Stimulated activated naive CD8-positive, alpha-beta T cell treated with anti-CD3 and anti-CD28 coated beads, Interleukin-15, amount 100 ng/mL, for 72 hours (primary cell): Measurements from ENCODE around the gene OR13C8.
"Not testable (repeated sequence)": the region's sequence is repeated elsewhere in the genome, so short reads cannot be mapped to it uniquely, and the experiment has no call there.

Experiments used
- ATAC-seq: fragments of 150-1000 bp; cut with Tn5 transposase; 2 replicates; pipeline ENCODE4 v1.10.0; 2021; ENCODE audit warnings: mild to moderate bottlenecking, moderate library complexity
- DNase-seq, 2 donors: peaks; one replicate each; pipeline ENCODE4 v3.0.0; 2021 to 2022
- H3K27ac Mint-ChIP-seq, 2 donors: one replicate each; pipeline ENCODE4 v1.8.0; 2022; ENCODE audit warnings: mild to moderate bottlenecking in 2 of 2, mixed read lengths in 2 of 2, moderate library complexity in 2 of 2
- H3K27me3 Mint-ChIP-seq: one replicate; pipeline ENCODE4 v1.8.0; 2022; ENCODE audit warnings: mixed read lengths
- H3K4me1 Mint-ChIP-seq: one replicate; pipeline ENCODE4 v1.8.0; 2022; ENCODE audit warnings: mild to moderate bottlenecking, mixed read lengths
- H3K4me3 Mint-ChIP-seq, 2 donors: one replicate each; pipeline ENCODE4 v1.8.0; 2022; ENCODE audit warnings: mild to moderate bottlenecking in 2 of 2, mixed read lengths in 2 of 2, moderate library complexity in 1 of 2
- H3K9me3 Mint-ChIP-seq, 2 donors: one replicate each; pipeline ENCODE4 v1.8.0; 2022; ENCODE audit warnings: mixed read lengths in 2 of 2

OR13C8 gene

DNA sequence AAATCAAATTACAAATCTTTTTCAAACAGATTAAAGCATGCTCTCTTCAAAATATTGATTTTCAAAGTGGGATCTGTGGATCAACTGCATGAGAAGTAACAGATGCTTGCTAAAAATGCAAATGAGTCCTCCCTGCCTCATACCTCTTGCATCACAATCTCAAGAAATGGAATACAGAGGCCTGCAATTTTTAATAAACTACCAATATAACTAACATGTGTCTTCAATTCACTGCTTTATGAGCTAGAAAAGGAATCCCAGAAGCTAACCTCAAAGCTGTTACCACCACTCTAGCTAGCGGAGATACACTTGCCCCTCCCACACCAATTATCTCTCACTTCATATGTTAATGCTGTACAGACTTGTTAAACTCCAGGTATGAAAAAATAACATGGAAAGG is 20.7 kb downstream of the OR13C8 start:
- DNase-seq, result no peak
- H3K4me3 Mint-ChIP-seq, result no peak overlapping the region
- no peak overlapping the region for H3K27ac Mint-ChIP-seq
- no peaks in the 10 kb centered on the region for H3K27me3 Mint-ChIP-seq
- no peaks in the 10 kb centered on the region for H3K4me1 Mint-ChIP-seq
- ATAC-seq, result no peak
- peaks cover 0 to 5% of the 10 kb centered on the region in 2 donors for H3K9me3 Mint-ChIP-seq

DNA sequence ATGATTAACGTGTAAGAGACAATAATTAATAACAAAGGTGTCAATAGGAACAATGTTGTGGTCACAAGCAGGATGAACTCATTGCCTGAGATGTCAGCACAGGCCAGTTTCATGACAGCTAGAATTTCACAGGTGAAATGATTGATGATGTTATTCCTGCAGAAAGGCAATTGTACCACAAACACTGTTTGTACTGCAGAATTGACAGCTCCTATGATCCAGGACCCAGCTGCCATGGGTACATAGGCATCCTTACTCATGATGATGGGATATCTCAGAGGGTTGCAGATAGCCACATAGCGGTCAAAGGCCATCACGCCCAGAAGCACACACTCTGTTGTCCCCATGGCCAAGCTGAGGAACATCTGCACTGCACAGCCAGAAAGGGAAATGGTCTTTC is 29.8 kb downstream of the OR13C8 start:
- H3K4me1 Mint-ChIP-seq, ATAC-seq, H3K9me3 Mint-ChIP-seq, H3K27me3 Mint-ChIP-seq, DNase-seq, H3K27ac Mint-ChIP-seq, H3K4me3 Mint-ChIP-seq: not testable (repeated sequence)

DNA sequence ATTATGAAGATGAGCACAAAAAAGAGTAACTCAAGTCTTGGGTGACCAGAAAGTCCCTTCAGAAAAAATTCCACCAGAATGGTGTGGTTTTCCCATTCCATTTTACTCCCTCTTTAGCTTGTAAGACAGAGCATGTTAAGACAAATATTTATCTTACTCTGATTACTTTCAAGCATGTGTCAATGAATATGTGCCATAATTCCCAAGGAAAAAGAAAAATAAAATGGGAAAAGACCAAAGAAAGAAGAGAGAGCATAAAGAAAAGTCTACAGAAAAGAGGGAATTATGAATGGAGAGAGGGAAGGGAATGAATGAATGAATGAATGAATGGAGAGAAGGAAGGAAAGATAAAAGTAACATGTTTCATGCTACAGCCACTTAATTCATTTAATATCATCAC is 30.3 kb downstream of the OR13C8 start, which contains the start of gene OR13C5:
Gene OR13C5 (minus strand): TSS at position 101 of the 400 bp plus-strand sequence. CDS start 0 bp downstream, at position 101.
- H3K27ac Mint-ChIP-seq, ATAC-seq, H3K4me1 Mint-ChIP-seq, H3K9me3 Mint-ChIP-seq, DNase-seq, H3K4me3 Mint-ChIP-seq, H3K27me3 Mint-ChIP-seq: not testable (repeated sequence)

- no peak for ATAC-seq
- H3K4me1 Mint-ChIP-seq, result no peaks in the 10 kb centered on the region
Observed at GRCh38 chr9:104604801-104605200, 35.8 kb downstream of the OR13C8 start.

GRCh38 chr9:104605527-104605926 is 36.6 kb downstream of the OR13C8 start, which contains the start of gene OR13C2:
TSS of gene OR13C2 (minus strand) at chr9:104605627. CDS start at chr9:104605627, 0 bp downstream.
- H3K9me3 Mint-ChIP-seq, H3K27ac Mint-ChIP-seq, DNase-seq, H3K27me3 Mint-ChIP-seq, H3K4me1 Mint-ChIP-seq, H3K4me3 Mint-ChIP-seq, ATAC-seq: not testable (repeated sequence)

More at GRCh38 chr9:104604801-104605200, 35.8 kb downstream of the OR13C8 start:
- no peak overlapping the region for H3K4me3 Mint-ChIP-seq
- no peaks in the 10 kb centered on the region for H3K9me3 Mint-ChIP-seq
- no peak for DNase-seq
- no peaks in the 10 kb centered on the region for H3K27me3 Mint-ChIP-seq
- no peak overlapping the region for H3K27ac Mint-ChIP-seq

GRCh38 chr9:104606152-104606551 is 37.2 kb downstream of the OR13C8 start:
- no peaks in the 10 kb centered on the region for H3K9me3 Mint-ChIP-seq
- no peak overlapping the region for H3K4me3 Mint-ChIP-seq
- H3K27me3 Mint-ChIP-seq, result no peaks in the 10 kb centered on the region
- ATAC-seq (no peak), DNase-seq (no peak)
- H3K4me1 Mint-ChIP-seq, result no peaks in the 10 kb centered on the region
- H3K27ac Mint-ChIP-seq, result no peak overlapping the region

GRCh38 chr9:104608336-104608735 is 39.4 kb downstream of the OR13C8 start:
- DNase-seq (no peak), ATAC-seq (no peak)
- no peaks in the 10 kb centered on the region for H3K27me3 Mint-ChIP-seq
- no peaks in the 10 kb centered on the region for H3K9me3 Mint-ChIP-seq
- H3K4me3 Mint-ChIP-seq, result no peak overlapping the region
- no peaks in the 10 kb centered on the region for H3K4me1 Mint-ChIP-seq
- H3K27ac Mint-ChIP-seq, result no peak overlapping the region

DNA sequence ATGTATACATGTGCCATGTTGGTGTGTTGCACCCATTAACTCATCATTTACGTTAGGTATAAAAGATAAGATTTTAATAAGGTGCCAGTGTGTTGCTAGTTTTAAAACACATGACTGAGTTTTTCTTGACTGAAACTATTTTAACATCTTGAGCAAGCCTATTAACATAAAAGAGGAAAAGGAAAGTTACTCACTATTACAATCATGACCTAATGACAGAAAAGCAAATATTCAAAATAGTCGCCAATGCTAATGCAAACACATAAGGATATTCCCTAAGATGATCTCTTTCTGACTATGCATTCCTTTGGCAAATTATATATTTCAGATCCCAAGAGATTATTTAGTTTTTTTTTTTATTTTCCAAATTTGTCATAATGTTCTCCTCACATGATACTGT is 42.2 kb downstream of the OR13C8 start:
- Mint-ChIP-seq H3K27me3 (no peaks in the 10 kb centered on the region), H3K27ac (no peak overlapping the region), H3K4me3 (no peak overlapping the region), H3K4me1 (no peaks in the 10 kb centered on the region), H3K9me3 (no peaks in the 10 kb centered on the region)
- DNase-seq, result no peak
- no peak for ATAC-seq

- DNase-seq, result no peak
- no peak overlapping the region for H3K27ac Mint-ChIP-seq
Observed at GRCh38 chr9:104617418-104617817, 48.5 kb downstream of the OR13C8 start.

GRCh38 chr9:104618104-104618503 is 49.1 kb downstream of the OR13C8 start, which contains the start of gene OR13C9:
TSS of gene OR13C9 (minus strand) at chr9:104618204. CDS start at chr9:104618204, 0 bp downstream.
- Mint-ChIP-seq H3K27me3 (no peaks in the 10 kb centered on the region), H3K4me1 (no peaks in the 10 kb centered on the region), H3K9me3 (no peaks in the 10 kb centered on the region), H3K27ac (no peak within 1 kb of the TSS), H3K4me3 (no peak within 1 kb of the TSS)
- ATAC-seq (no peak), DNase-seq (no peak)

More at GRCh38 chr9:104617418-104617817, 48.5 kb downstream of the OR13C8 start:
- ATAC-seq, result no peak
- Mint-ChIP-seq H3K9me3 (no peaks in the 10 kb centered on the region), H3K4me1 (no peaks in the 10 kb centered on the region), H3K27me3 (no peaks in the 10 kb centered on the region), H3K4me3 (no peak overlapping the region)
